ENCODE data around the gene MEIKIN. TPM values are rescaled to one million over a fixed set of nuclear protein-coding genes. Genes with fewer than 3 reads are reported as not detected.

MEIKIN gene, protein sequence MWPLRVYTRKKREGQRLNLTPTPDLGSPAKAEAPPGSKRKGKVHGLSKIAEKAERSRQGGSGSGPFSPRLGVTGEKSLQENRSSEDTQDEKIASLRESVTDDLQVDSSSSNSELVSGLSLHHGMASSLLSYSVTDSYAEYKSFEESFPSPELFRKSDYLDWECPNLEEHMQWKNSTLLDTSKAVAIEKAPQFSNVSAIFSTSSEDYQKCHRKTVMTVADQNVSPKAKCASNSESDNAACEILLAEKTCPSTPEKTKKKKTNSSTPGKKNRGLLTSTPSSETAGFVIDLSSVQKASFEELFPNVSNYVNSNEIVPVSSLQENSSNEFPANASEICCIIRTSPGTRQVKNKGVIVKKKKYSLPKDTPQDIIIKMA
- total RNA-seq (2014; rRNA removed; shearing (Covaris generic)) = not detected in 2 replicates
- polyA plus RNA-seq (2016; fragmentation: Nextera tagmentation; extraction: Ambion mirVana) = not detected in 2 replicates
- long read RNA-seq = 0 reads

DNA sequence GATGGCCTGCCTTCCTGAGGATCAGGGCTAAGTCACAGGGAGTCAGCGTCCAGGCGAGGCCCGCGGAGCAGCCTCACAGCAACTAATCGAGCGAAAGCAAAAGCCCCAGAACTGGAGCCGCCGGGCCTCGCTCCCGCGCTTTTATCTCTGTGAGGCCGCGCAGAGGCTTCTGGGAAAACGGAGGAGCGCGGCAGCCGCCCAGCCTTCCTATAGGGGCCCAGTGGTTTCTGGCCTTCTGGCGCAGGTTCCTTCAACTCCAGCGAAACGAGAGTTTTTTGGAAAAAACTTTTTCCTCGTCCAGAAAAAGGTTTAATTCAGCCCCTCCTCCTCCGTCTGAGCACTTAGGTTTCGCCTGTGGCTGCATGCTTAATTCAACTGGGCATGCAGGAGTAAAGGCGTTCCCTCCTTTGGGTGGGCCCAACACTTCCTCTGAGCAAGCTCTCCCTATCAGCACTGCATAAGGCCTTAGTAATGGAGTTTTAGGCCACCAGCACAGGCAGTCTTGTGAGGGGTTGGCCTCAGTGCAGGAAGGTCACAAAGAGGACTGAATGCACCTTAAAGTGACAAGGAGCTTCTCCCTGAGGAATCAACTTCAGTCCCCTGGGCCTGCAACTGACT lies at the start of gene MEIKIN:
TSS of gene MEIKIN (minus strand) at position 113 of the 618 bp plus-strand sequence. CDS start 158 bp downstream, outside the sequence.
- Histone ChIP-seq H3K9me2 (ENCODE audit: insufficient read depth) (no peaks in the 10 kb centered on the region), H3K36me3 (ENCODE audit: insufficient read depth) (no peaks in the 10 kb centered on the region), H4K20me1 (replicated peaks; ENCODE audit: insufficient read depth) (no peaks in the 10 kb centered on the region), H3K4me2 (no peak within 1 kb of the TSS), H3K4me3 (no peak within 1 kb of the TSS), H3K27ac (ENCODE audit: low read depth) (no peak within 1 kb of the TSS; the same call in 1 of the 2 replicates), H3F3A (replicated peaks; ENCODE audit: low read depth) (no peaks in the 10 kb centered on the region), H3K4me1 (ENCODE audit: insufficient read depth) (no peaks in the 10 kb centered on the region), H3K79me2 (replicated peaks; ENCODE audit: insufficient read depth) (no peaks in the 10 kb centered on the region), H2AFZ (peak within 1 kb of the TSS; percentile 94), H3K27me3 (ENCODE audit: insufficient read depth) (no peaks in the 10 kb centered on the region)
- H3K36me3 Mint-ChIP-seq (ENCODE audit: low read depth) = no peaks in the 10 kb centered on the region
- no peak within 1 kb of the TSS for H3K4me3 Mint-ChIP-seq
- no peak within 1 kb of the TSS for H3K27ac Mint-ChIP-seq
- no peaks in the 10 kb centered on the region for H3K9me3 Mint-ChIP-seq
- H3K27me3 Mint-ChIP-seq (ENCODE audit: insufficient read depth, low read depth, poor library complexity) = peaks cover 5% of the 10 kb centered on the region
- ATAC-seq (peak; percentile 25), DNase-seq (ENCODE audit: low spot score) (no peak)
- TF ChIP-seq POLR2AphosphoS5 (IDR thresholded peaks at IDR 0.05; ENCODE audit: low read depth) = no peak
- no peak for TF ChIP-seq CREB1 (CRISPR knock-in tag; IDR thresholded peaks at IDR 0.05; ENCODE audit: low read depth)
- TF ChIP-seq STAT1 (IDR thresholded peaks at IDR 0.05; ENCODE audit: unreplicated experiment) = no peak
- no peaks in the 10 kb centered on the region for H3K4me1 Mint-ChIP-seq

DNA sequence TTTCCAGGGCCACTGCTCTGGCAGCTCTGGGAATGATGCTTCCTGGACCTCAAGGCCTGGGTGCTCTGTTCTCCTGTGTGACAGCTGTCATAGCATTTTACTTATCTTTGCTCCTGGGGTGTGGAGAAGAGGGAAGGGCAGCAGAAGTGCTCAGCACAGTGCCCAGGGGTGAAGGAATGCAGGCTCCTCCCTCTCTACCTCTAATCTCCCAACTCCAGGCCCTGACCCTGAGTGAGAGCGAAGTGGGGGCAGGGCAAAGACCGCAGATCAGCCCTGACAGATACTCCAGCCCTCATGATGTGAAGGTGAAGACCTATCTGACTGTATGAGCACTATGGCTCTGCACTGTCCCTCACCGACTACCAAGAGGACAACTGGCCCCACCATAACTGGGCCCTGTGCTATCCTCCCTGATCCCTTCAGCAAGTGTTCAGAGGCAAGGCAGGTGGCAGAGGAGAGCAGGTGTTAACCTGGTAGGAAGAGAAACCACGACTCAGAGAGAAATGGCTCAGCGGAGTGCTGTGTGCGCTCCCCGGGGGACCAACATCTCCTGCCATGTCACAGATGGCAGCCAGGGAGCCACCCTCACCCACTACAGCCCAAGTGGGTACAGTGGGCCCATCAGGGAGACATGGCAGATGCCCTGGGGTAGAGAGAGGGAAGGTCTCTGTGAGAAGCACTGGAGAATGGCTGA lies 49.2 kb upstream of the MEIKIN start:
- no peak overlapping the region for H3K27ac Mint-ChIP-seq
- H4K20me1 ChIP-seq (replicated peaks; ENCODE audit: insufficient read depth) = no peaks in the 10 kb centered on the region
- ATAC-seq (peak; percentile 87), DNase-seq (ENCODE audit: low spot score) (peak; percentile 19)
- H3K36me3 Mint-ChIP-seq (ENCODE audit: low read depth) = no peaks in the 10 kb centered on the region
- H3K4me2 ChIP-seq = no peak overlapping the region
- peaks cover 3% of the 10 kb centered on the region for H3K27me3 Mint-ChIP-seq (ENCODE audit: insufficient read depth, low read depth, poor library complexity)
- no peaks in the 10 kb centered on the region for H3F3A ChIP-seq (replicated peaks; ENCODE audit: low read depth)
- no peaks in the 10 kb centered on the region for H3K9me2 ChIP-seq (ENCODE audit: insufficient read depth)
- H3K4me1 ChIP-seq (ENCODE audit: insufficient read depth) = peaks cover 6% of the 10 kb centered on the region; the same call in 1 of the 2 replicates
- no peaks in the 10 kb centered on the region for H3K9me3 Mint-ChIP-seq
- peaks cover 18% of the 10 kb centered on the region for H3K4me1 Mint-ChIP-seq
- H2AFZ ChIP-seq = no peak overlapping the region
- no peaks in the 10 kb centered on the region for H3K36me3 ChIP-seq (ENCODE audit: insufficient read depth)
- no peak overlapping the region for H3K4me3 ChIP-seq
- no peak overlapping the region for H3K4me3 Mint-ChIP-seq
- no peak overlapping the region for H3K27ac ChIP-seq (ENCODE audit: low read depth)
- H3K79me2 ChIP-seq (replicated peaks; ENCODE audit: insufficient read depth) = no peaks in the 10 kb centered on the region
- no peaks in the 10 kb centered on the region for H3K27me3 ChIP-seq (ENCODE audit: insufficient read depth)
- TF ChIP-seq CREB1 (CRISPR knock-in tag; IDR thresholded peaks at IDR 0.05; ENCODE audit: low read depth) = no peak
- no peak for TF ChIP-seq STAT1 (IDR thresholded peaks at IDR 0.05; ENCODE audit: unreplicated experiment)
- TF ChIP-seq, protein P1, sequence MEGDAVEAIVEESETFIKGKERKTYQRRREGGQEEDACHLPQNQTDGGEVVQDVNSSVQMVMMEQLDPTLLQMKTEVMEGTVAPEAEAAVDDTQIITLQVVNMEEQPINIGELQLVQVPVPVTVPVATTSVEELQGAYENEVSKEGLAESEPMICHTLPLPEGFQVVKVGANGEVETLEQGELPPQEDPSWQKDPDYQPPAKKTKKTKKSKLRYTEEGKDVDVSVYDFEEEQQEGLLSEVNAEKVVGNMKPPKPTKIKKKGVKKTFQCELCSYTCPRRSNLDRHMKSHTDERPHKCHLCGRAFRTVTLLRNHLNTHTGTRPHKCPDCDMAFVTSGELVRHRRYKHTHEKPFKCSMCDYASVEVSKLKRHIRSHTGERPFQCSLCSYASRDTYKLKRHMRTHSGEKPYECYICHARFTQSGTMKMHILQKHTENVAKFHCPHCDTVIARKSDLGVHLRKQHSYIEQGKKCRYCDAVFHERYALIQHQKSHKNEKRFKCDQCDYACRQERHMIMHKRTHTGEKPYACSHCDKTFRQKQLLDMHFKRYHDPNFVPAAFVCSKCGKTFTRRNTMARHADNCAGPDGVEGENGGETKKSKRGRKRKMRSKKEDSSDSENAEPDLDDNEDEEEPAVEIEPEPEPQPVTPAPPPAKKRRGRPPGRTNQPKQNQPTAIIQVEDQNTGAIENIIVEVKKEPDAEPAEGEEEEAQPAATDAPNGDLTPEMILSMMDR (conservative IDR thresholded peaks at IDR 0.05; ENCODE audit: low read depth in 2 of 2) = no peak
- TF ChIP-seq, protein P2, sequence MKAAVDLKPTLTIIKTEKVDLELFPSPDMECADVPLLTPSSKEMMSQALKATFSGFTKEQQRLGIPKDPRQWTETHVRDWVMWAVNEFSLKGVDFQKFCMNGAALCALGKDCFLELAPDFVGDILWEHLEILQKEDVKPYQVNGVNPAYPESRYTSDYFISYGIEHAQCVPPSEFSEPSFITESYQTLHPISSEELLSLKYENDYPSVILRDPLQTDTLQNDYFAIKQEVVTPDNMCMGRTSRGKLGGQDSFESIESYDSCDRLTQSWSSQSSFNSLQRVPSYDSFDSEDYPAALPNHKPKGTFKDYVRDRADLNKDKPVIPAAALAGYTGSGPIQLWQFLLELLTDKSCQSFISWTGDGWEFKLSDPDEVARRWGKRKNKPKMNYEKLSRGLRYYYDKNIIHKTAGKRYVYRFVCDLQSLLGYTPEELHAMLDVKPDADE (IDR thresholded peaks at IDR 0.05) = no peak
- TF ChIP-seq ZNF331 (CRISPR knock-in tag; IDR thresholded peaks at IDR 0.05; ENCODE audit: low read depth) = no peak
- no peak for TF ChIP-seq NANOG (IDR thresholded peaks at IDR 0.05; ENCODE audit: borderline replicate concordance)
- TF ChIP-seq, protein P3, sequence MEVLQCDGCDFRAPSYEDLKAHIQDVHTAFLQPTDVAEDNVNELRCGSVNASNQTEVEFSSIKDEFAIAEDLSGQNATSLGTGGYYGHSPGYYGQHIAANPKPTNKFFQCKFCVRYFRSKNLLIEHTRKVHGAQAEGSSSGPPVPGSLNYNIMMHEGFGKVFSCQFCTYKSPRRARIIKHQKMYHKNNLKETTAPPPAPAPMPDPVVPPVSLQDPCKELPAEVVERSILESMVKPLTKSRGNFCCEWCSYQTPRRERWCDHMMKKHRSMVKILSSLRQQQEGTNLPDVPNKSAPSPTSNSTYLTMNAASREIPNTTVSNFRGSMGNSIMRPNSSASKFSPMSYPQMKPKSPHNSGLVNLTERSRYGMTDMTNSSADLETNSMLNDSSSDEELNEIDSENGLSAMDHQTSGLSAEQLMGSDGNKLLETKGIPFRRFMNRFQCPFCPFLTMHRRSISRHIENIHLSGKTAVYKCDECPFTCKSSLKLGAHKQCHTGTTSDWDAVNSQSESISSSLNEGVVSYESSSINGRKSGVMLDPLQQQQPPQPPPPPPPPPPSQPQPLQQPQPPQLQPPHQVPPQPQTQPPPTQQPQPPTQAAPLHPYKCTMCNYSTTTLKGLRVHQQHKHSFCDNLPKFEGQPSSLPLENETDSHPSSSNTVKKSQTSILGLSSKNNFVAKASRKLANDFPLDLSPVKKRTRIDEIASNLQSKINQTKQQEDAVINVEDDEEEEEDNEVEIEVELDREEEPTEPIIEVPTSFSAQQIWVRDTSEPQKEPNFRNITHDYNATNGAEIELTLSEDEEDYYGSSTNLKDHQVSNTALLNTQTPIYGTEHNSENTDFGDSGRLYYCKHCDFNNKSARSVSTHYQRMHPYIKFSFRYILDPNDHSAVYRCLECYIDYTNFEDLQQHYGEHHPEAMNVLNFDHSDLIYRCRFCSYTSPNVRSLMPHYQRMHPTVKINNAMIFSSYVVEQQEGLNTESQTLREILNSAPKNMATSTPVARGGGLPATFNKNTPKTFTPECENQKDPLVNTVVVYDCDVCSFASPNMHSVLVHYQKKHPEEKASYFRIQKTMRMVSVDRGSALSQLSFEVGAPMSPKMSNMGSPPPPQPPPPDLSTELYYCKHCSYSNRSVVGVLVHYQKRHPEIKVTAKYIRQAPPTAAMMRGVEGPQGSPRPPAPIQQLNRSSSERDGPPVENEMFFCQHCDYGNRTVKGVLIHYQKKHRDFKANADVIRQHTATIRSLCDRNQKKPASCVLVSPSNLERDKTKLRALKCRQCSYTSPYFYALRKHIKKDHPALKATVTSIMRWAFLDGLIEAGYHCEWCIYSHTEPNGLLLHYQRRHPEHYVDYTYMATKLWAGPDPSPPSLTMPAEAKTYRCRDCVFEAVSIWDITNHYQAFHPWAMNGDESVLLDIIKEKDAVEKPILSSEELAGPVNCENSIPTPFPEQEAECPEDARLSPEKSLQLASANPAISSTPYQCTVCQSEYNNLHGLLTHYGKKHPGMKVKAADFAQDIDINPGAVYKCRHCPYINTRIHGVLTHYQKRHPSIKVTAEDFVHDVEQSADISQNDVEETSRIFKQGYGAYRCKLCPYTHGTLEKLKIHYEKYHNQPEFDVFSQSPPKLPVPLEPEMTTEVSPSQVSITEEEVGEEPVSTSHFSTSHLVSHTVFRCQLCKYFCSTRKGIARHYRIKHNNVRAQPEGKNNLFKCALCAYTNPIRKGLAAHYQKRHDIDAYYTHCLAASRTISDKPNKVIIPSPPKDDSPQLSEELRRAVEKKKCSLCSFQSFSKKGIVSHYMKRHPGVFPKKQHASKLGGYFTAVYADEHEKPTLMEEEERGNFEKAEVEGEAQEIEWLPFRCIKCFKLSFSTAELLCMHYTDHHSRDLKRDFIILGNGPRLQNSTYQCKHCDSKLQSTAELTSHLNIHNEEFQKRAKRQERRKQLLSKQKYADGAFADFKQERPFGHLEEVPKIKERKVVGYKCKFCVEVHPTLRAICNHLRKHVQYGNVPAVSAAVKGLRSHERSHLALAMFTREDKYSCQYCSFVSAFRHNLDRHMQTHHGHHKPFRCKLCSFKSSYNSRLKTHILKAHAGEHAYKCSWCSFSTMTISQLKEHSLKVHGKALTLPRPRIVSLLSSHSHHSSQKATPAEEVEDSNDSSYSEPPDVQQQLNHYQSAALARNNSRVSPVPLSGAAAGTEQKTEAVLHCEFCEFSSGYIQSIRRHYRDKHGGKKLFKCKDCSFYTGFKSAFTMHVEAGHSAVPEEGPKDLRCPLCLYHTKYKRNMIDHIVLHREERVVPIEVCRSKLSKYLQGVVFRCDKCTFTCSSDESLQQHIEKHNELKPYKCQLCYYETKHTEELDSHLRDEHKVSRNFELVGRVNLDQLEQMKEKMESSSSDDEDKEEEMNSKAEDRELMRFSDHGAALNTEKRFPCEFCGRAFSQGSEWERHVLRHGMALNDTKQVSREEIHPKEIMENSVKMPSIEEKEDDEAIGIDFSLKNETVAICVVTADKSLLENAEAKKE (CRISPR knock-in tag; IDR thresholded peaks at IDR 0.05) = no peak
- TF ChIP-seq EZH2 (IDR thresholded peaks at IDR 0.05; ENCODE audit: low read depth, unreplicated experiment) = no peak
